ENCODE results near the gene MLLT3. TPM values are rescaled to one million over a fixed set of nuclear protein-coding genes. Genes with fewer than 3 reads are reported as not detected.

MLLT3 gene
- polyA plus RNA-seq, 1 experiment: 32.5 TPM

DNA sequence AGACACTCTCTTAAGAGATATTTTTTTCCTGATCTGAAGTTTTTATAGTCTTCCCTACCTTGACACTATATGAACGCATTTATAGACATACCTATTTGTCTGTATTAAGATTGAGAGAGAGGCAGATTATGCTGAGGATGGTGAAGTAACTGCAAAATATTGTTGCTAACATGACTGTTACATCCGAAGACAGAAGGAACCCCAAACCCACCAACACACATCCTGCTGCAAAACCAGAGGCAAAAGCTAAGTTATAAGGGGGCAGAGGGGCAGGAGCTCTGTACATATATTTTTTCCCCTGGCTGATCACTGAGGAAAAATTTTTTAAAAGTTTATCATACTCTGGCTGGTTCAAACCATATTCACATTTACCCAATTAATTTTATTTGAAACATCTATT lies 279.0 kb downstream of the MLLT3 start:
- Histone ChIP-seq H3K9me3 (ENCODE audit: control insufficient read depth, insufficient read depth, low read length) (no peaks in the 10 kb centered on the region), H3K27ac (ENCODE audit: low read depth, low read length) (no peak overlapping the region), H3K4me3 (ENCODE audit: low read depth, low read length) (no peak overlapping the region), H3K27me3 (ENCODE audit: control insufficient read depth, insufficient read depth, low read length) (no peaks in the 10 kb centered on the region)
- DNase-seq (ENCODE audit: low read depth, low spot score): no peak
- CTCF ChIA-PET: no interaction called here
- POLR2A ChIA-PET: no interaction called here
- TF ChIP-seq, protein P1, sequence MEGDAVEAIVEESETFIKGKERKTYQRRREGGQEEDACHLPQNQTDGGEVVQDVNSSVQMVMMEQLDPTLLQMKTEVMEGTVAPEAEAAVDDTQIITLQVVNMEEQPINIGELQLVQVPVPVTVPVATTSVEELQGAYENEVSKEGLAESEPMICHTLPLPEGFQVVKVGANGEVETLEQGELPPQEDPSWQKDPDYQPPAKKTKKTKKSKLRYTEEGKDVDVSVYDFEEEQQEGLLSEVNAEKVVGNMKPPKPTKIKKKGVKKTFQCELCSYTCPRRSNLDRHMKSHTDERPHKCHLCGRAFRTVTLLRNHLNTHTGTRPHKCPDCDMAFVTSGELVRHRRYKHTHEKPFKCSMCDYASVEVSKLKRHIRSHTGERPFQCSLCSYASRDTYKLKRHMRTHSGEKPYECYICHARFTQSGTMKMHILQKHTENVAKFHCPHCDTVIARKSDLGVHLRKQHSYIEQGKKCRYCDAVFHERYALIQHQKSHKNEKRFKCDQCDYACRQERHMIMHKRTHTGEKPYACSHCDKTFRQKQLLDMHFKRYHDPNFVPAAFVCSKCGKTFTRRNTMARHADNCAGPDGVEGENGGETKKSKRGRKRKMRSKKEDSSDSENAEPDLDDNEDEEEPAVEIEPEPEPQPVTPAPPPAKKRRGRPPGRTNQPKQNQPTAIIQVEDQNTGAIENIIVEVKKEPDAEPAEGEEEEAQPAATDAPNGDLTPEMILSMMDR (IDR thresholded peaks at IDR 0.05; ENCODE audit: low read depth, low read length): no peak

DNA sequence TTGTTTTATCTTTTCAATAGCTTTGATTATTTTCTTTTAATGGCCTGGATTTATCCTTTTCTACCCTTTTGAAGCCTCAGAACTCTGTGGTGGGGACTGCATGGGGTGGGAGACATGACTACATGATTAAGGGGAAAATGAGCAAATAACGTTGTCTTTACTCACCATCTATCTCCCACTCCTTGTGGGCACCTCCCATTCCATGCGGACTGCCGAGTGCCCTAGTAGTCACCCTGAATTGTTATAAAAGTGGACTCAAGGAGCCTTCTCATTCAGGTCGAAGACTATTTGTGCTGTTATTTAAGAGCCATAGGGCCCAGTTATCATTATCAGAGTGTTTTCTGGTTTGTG lies 281.8 kb downstream of the MLLT3 start:
- CTCF ChIA-PET: no interaction called here
- TF ChIP-seq, protein P1 (IDR thresholded peaks at IDR 0.05; ENCODE audit: low read depth, low read length): no peak
- Histone ChIP-seq H3K27me3 (ENCODE audit: control insufficient read depth, insufficient read depth, low read length) (peaks cover 4% of the 10 kb centered on the region), H3K27ac (ENCODE audit: low read depth, low read length) (no peak overlapping the region), H3K4me3 (ENCODE audit: low read depth, low read length) (no peak overlapping the region), H3K9me3 (ENCODE audit: control insufficient read depth, insufficient read depth, low read length) (no peaks in the 10 kb centered on the region)
- DNase-seq (ENCODE audit: low read depth, low spot score): no peak
- POLR2A ChIA-PET: no interaction called here

DNA sequence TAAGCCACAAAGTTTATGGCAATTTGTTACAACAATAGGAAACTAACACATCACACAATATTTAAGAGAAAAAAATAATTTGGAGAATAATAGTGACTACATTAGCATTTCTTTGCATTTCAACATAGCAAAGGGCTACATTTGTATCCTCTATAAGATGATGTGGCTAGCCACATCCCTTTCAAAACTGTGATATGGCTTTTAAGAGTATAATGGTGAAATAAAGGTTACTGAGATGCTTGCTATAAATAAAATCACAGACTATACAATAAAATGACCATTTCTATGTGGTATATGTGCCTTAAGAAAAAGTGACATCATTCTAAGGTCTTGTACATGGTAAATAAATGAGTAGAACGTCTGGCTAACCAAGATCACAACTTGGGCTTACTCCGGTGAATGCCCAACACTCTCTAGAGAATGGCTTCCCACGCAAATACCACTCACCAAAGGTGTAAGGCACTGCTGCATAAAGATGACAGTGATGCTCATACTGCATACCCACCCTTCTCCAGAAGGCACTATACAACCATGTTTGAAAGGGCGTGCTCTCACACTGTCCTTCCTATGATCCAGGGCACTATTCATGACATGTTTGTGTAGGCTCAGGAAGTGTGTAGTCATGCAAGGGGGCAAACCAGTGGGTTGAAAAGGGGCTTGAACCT lies 286.5 kb downstream of the MLLT3 start:
- CTCF ChIA-PET: no interaction called here

DNA sequence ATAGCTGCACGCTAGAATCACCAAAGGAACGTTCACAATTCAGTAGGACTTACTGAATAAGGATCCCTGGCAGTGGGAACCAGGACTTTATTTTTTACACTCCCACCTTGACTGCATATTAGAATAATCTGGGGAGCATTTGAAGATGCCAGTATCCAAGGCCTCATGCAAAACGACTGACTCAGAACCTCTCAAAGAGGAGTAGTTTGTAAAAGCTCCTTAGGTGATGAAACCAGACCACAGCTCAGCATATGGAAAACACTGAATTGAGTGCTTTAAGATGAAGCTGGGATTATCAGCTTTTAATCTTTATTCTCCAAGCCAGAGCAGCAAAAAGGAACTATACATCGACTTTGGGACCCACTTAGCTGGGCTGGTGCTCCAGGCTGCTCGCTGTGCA lies 288.3 kb downstream of the MLLT3 start:
- no peaks in the 10 kb centered on the region for H3K9me3 ChIP-seq (ENCODE audit: control insufficient read depth, insufficient read depth, low read length)
- ChIA-PET CTCF (interaction anchor here (0.7 kb wide), 1 partner anchor 869 kb away, joined by 3 read pairs; no protein-coding TSS in a partner anchor), POLR2A (no interaction called here)
- DNase-seq (ENCODE audit: low read depth, low spot score): no peak
- TF ChIP-seq, protein P1 (IDR thresholded peaks at IDR 0.05; ENCODE audit: low read depth, low read length): no peak
- no peak overlapping the region for H3K4me3 ChIP-seq (ENCODE audit: low read depth, low read length)
- peaks cover 6% of the 10 kb centered on the region for H3K27me3 ChIP-seq (ENCODE audit: control insufficient read depth, insufficient read depth, low read length)
- H3K27ac ChIP-seq (ENCODE audit: low read depth, low read length): no peak overlapping the region

More for the DNA sequence above, 286.5 kb downstream of the MLLT3 start:
- POLR2A ChIA-PET: no interaction called here
- Histone ChIP-seq H3K27ac (ENCODE audit: low read depth, low read length) (no peak overlapping the region), H3K9me3 (ENCODE audit: control insufficient read depth, insufficient read depth, low read length) (no peaks in the 10 kb centered on the region), H3K4me3 (ENCODE audit: low read depth, low read length) (no peak overlapping the region), H3K27me3 (ENCODE audit: control insufficient read depth, insufficient read depth, low read length) (peaks cover 6% of the 10 kb centered on the region)
- TF ChIP-seq, protein P1 (IDR thresholded peaks at IDR 0.05; ENCODE audit: low read depth, low read length): no peak
- no peak for DNase-seq (ENCODE audit: low read depth, low spot score)

- Histone ChIP-seq H3K27ac (ENCODE audit: low read depth, low read length) (no peak overlapping the region), H3K27me3 (ENCODE audit: control insufficient read depth, insufficient read depth, low read length) (peaks cover 5% of the 10 kb centered on the region), H3K4me3 (ENCODE audit: low read depth, low read length) (no peak overlapping the region), H3K9me3 (ENCODE audit: control insufficient read depth, insufficient read depth, low read length) (no peaks in the 10 kb centered on the region)
- TF ChIP-seq, protein P1 (IDR thresholded peaks at IDR 0.05; ENCODE audit: low read depth, low read length): no peak
- no peak for DNase-seq (ENCODE audit: low read depth, low spot score)
- CTCF ChIA-PET: interaction anchor here (1.4 kb wide), 1 partner anchor 11 kb away, joined by 3 read pairs; no protein-coding TSS in a partner anchor
- POLR2A ChIA-PET: no interaction called here
Measured at GRCh38 chr9:20331095-20331685, 291.1 kb downstream of the MLLT3 start.

Measured in AG04450 (cell line).